ENCODE results near the gene CDKN1A.

- TF ChIP-seq CTCF (IDR thresholded peaks at IDR 0.05; ENCODE audit: low read depth, low read length): no peak
- no peak for TF ChIP-seq POLR2A (IDR thresholded peaks at IDR 0.05; ENCODE audit: extremely low read depth, insufficient read length)
Observed at GRCh38 chr6:36649701-36650484, 28.6 kb upstream of the CDKN1A start.
